B cell (primary cell): Measurements from ENCODE around the gene ERN2. TPM values are rescaled to one million over a fixed set of nuclear protein-coding genes. Genes with fewer than 3 reads are reported as not detected.

Source experiments
- ATAC-seq: fragments of 200-7000 bp; cut with Tn5 transposase; one replicate; pipeline ENCODE4 v1.10.0; 2021; ENCODE audit warnings: low read depth, mild to moderate bottlenecking, moderate number of reproducible peaks, moderate library complexity
- CTCF ChIA-PET: fragments of 350-600 bp; sonication (Branson Sonifier 250); formaldehyde crosslinking; loops from one replicate; lab custom pipeline; 2021; ENCODE audit warnings: antibody characterized with exemption, inconsistent platforms; lab: Charles Lee
- POLR2A ChIA-PET: fragments of 350-600 bp; sonication (Branson Sonifier 250); formaldehyde crosslinking; loops from one replicate; lab custom pipeline; 2021; ENCODE audit warnings: antibody characterized with exemption; lab: Charles Lee
- DNase-seq: peaks from one replicate; pipeline ENCODE4 v3.0.0; 2013
- H2AFZ ChIP-seq: 2 replicates; pipeline ENCODE4 v1.6.1; 2012; ENCODE audit warnings: mild to moderate bottlenecking, low read depth, low read length; ENCODE audit not compliant: insufficient read depth, poor library complexity, severe bottlenecking
- H3K27ac ChIP-seq, 2 donors: 1 replicate in 1 of 2; 2 replicates in 1 of 2; pipeline ENCODE4 v1.5.1; 2012 to 2013; ENCODE audit warnings: low read length in 2 of 2, mild to moderate bottlenecking in 2 of 2, moderate library complexity in 1 of 2
- H3K27me3 ChIP-seq, 4 experiments: fragments of 200-600 bp in 1 of 4; sonication (generic) in 1 of 4; replicated peaks in 1 of 4; 1 replicate in 2 of 4; 2 replicates in 2 of 4; pipeline versions ENCODE4 v1.6.1 to v1.7.0; 2013 to 2016; ENCODE audit warnings: low read length in 3 of 4, mild to moderate bottlenecking in 2 of 4, mixed read lengths in 1 of 4, moderate library complexity in 1 of 4; ENCODE audit not compliant: insufficient read depth in 4 of 4, control insufficient read depth in 3 of 4; ENCODE audit errors: control extremely low read depth in 1 of 4
- H3K36me3 ChIP-seq, 2 experiments: replicated peaks in 1 of 2; 1 replicate in 1 of 2; 2 replicates in 1 of 2; pipeline versions ENCODE4 v1.6.1 to v1.7.1; 2013; ENCODE audit warnings: low read length in 1 of 2; ENCODE audit not compliant: insufficient read depth in 2 of 2, control insufficient read depth in 1 of 2; ENCODE audit errors: control extremely low read depth in 1 of 2, extremely low read depth in 1 of 2
- H3K4me1 ChIP-seq, 2 donors: fragments of 200-600 bp in 1 of 2; sonication (generic) in 1 of 2; 1 replicate in 1 of 2; 2 replicates in 1 of 2; pipeline versions ENCODE4 v1.5.1 to v1.6.1; 2013 to 2017; ENCODE audit warnings: low read length in 2 of 2; ENCODE audit not compliant: control insufficient read depth in 2 of 2, insufficient read depth in 2 of 2
- H3K4me2 ChIP-seq: replicated peaks from 2 replicates; pipeline ENCODE3; 2012; ENCODE audit warnings: mild to moderate bottlenecking, low read depth, low read length; ENCODE audit not compliant: poor library complexity, severe bottlenecking
- H3K4me3 ChIP-seq, 5 experiments: fragments of 200-600 bp in 1 of 5; sonication (generic) in 1 of 5; 1 replicate in 3 of 5; 2 replicates in 2 of 5; pipeline versions ENCODE4 v1.5.1 to v1.7.0; 2011 to 2016; ENCODE audit warnings: low read length in 4 of 5, mild to moderate bottlenecking in 4 of 5, low read depth in 2 of 5, control low read depth in 1 of 5, moderate library complexity in 1 of 5; ENCODE audit not compliant: insufficient read depth in 1 of 5; ENCODE audit errors: control extremely low read depth in 1 of 5, extremely low read depth in 1 of 5
- H3K79me2 ChIP-seq: fragments of 200-600 bp; sonication (generic); one replicate; pipeline ENCODE4 v1.6.0; 2016; ENCODE audit warnings: low read length; ENCODE audit not compliant: control insufficient read depth, insufficient read depth
- H3K9ac ChIP-seq: fragments of 200-600 bp; sonication (generic); 2 replicates; pipeline ENCODE4 v1.6.1; 2017; ENCODE audit warnings: mild to moderate bottlenecking, low read length, moderate library complexity
- H3K9me3 ChIP-seq, 3 donors: one replicate each; pipeline versions ENCODE4 v1.6.1 to v1.7.1; 2013; ENCODE audit warnings: low read length in 2 of 3; ENCODE audit not compliant: control insufficient read depth in 2 of 3, insufficient read depth in 1 of 3; ENCODE audit errors: control extremely low read depth in 1 of 3
- H4K20me1 ChIP-seq: 2 replicates; pipeline ENCODE4 v1.6.0; 2012; ENCODE audit warnings: mild to moderate bottlenecking, low read length; ENCODE audit not compliant: insufficient read depth, control insufficient read depth, poor library complexity, severe bottlenecking
- H3K27ac Mint-ChIP-seq: one replicate; pipeline ENCODE4 v1.8.0; 2021; ENCODE audit warnings: mixed read lengths
- H3K27me3 Mint-ChIP-seq: one replicate; pipeline ENCODE4 v1.8.0; 2021; ENCODE audit warnings: mixed read lengths
- H3K4me1 Mint-ChIP-seq: one replicate; pipeline ENCODE4 v1.8.0; 2021; ENCODE audit warnings: mixed read lengths
- H3K4me3 Mint-ChIP-seq: one replicate; pipeline ENCODE4 v1.8.0; 2021; ENCODE audit warnings: mixed read lengths
- H3K9me3 Mint-ChIP-seq: one replicate; pipeline ENCODE4 v1.8.0; 2022; ENCODE audit warnings: mixed read lengths; ENCODE audit not compliant: insufficient read depth
- EZH2 ChIP-seq: IDR thresholded peaks from 2 replicates; pipeline ENCODE4 v1.6.1; 2012; ENCODE audit warnings: borderline replicate concordance, low read depth, mild to moderate bottlenecking, moderate library complexity, low read length; ENCODE audit not compliant: insufficient read depth, poor library complexity, severe bottlenecking
- WGBS: methylation state at CpG from one replicate; pipeline ENCODE4 v1.1.5; 2013; ENCODE audit warnings: missing lambda C conversion rate; ENCODE audit not compliant: insufficient coverage; 5-methylcytosine and 5-hydroxymethylcytosine counted together
- intact Hi-C: fragments of 100-400 bp; cut with micrococcal nuclease; formaldehyde crosslinking; loops from one replicate; pipeline ENCODE4 v1.10.0; 2022
- polyA plus RNA-seq: library from polyadenylated mRNA; depleted of rRNA; stranded (reverse); fragments of >200 nt; gene quantifications from 2 replicates; pipeline ENCODE4 v1.2.3, GENCODE V29; 2012
- total RNA-seq, 2 donors: library from RNA; stranded (reverse); fragments of 120-200 nt in 1 of 2; gene quantifications; 1 replicate in 1 of 2; 2 replicates in 1 of 2; pipeline versions ENCODE4 v1.2.3 to v1.2.4, GENCODE V29; 2013 to 2022
- TF ChIP-seq, protein P1 (sequence below): fragments of 200-600 bp; IDR thresholded peaks from one replicate; pipeline ENCODE4 v1.8.0; 2022; ENCODE audit warnings: antibody characterized with exemption, mild to moderate bottlenecking

ERN2 gene
- total and polyA plus RNA-seq, 2 donors (not counting 1 experiment from before 2014, with no cell fraction given) = not detected

GRCh38 chr16:23726710-23727109, 13.7 kb upstream of the ERN2 start:
- peaks cover 0 to 5% of the 10 kb centered on the region in 2 donors for H3K4me1 ChIP-seq
- H3K4me3 Mint-ChIP-seq = no peak overlapping the region
- H3K4me3 ChIP-seq = no peak overlapping the region
- ChIA-PET CTCF (interaction anchor here (0.7 to 2.2 kb wide), 2 partner anchors 48 to 432 kb away, joined by 5 to 9 read pairs; partner anchors contain the start of gene PLK1), POLR2A (no interaction called here)
- no peak for DNase-seq
- 88% methylated on average over 1 of the region's 3 CpGs for WGBS
- no peak for ATAC-seq
- no peaks in the 10 kb centered on the region for H3K79me2 ChIP-seq
- peaks cover 27% of the 10 kb centered on the region for H3K27me3 Mint-ChIP-seq
- peaks cover 3% of the 10 kb centered on the region for H3K4me1 Mint-ChIP-seq
- no peak overlapping the region for H3K27ac Mint-ChIP-seq
- H3K36me3 ChIP-seq = no peaks in the 10 kb centered on the region
- TF ChIP-seq EZH2 = no peak
- TF ChIP-seq, protein P1, sequence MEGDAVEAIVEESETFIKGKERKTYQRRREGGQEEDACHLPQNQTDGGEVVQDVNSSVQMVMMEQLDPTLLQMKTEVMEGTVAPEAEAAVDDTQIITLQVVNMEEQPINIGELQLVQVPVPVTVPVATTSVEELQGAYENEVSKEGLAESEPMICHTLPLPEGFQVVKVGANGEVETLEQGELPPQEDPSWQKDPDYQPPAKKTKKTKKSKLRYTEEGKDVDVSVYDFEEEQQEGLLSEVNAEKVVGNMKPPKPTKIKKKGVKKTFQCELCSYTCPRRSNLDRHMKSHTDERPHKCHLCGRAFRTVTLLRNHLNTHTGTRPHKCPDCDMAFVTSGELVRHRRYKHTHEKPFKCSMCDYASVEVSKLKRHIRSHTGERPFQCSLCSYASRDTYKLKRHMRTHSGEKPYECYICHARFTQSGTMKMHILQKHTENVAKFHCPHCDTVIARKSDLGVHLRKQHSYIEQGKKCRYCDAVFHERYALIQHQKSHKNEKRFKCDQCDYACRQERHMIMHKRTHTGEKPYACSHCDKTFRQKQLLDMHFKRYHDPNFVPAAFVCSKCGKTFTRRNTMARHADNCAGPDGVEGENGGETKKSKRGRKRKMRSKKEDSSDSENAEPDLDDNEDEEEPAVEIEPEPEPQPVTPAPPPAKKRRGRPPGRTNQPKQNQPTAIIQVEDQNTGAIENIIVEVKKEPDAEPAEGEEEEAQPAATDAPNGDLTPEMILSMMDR = no peak
- H4K20me1 ChIP-seq = no peaks in the 10 kb centered on the region
- peaks cover 0 to 4% (median 0%) of the 10 kb centered on the region in 4 experiments for H3K27me3 ChIP-seq
- no peak overlapping the region for H3K27ac ChIP-seq
- intact Hi-C loops = no loop called here
- peaks cover 6% of the 10 kb centered on the region for H3K9me3 Mint-ChIP-seq
- H2AFZ ChIP-seq = no peak overlapping the region
- no peak overlapping the region for H3K9ac ChIP-seq
- no peak overlapping the region for H3K4me2 ChIP-seq
- H3K9me3 ChIP-seq = peaks cover 0 to 12% (median 4%) of the 10 kb centered on the region in 3 donors

DNA sequence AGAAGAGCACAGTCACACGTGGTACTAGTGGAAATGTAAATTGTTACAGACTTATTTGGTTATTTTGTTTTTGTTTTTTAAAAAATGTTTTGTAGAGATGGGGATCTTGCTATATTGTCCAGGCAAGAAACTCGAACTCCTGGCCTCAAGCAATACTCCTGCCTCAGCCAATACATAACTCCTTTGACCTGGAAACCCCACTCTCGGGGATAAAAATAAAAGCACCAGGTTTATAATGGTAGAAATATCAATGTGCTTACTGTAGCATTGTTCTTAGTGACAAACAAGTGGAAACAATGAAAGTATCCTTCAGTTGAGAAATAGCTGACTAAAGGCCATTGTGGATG, 11.7 kb upstream of the ERN2 start:
- Mint-ChIP-seq H3K4me3 (no peak overlapping the region), H3K27me3 (peaks cover 30% of the 10 kb centered on the region), H3K4me1 (peaks cover 3% of the 10 kb centered on the region), H3K27ac (no peak overlapping the region), H3K9me3 (peaks cover 6% of the 10 kb centered on the region)
- TF ChIP-seq, protein P1 = no peak
- CTCF ChIA-PET = no interaction called here
- WGBS = no CpG with 5 or more reads among the region's 3 CpGs
- Histone ChIP-seq H3K9ac (no peak overlapping the region), H3K27me3 (peaks cover 0 to 11% (median 0%) of the 10 kb centered on the region in 4 experiments), H3K36me3 (no peaks in the 10 kb centered on the region), H3K79me2 (no peaks in the 10 kb centered on the region), H3K9me3 (peaks cover 0 to 15% (median 4%) of the 10 kb centered on the region in 3 donors), H3K4me3 (no peak overlapping the region), H3K4me2 (no peak overlapping the region), H3K27ac (no peak overlapping the region), H4K20me1 (no peaks in the 10 kb centered on the region), H2AFZ (no peak overlapping the region), H3K4me1 (peaks cover 0 to 5% of the 10 kb centered on the region in 2 donors)
- intact Hi-C loops = no loop called here
- POLR2A ChIA-PET = no interaction called here
- ATAC-seq = no peak
- no peak for DNase-seq
